IMR-90 (cell line): ENCODE measurements around the gene CCDC146. TPM values are rescaled to one million over a fixed set of nuclear protein-coding genes. Genes with fewer than 3 reads are reported as not detected.

ENCODE experiments used
- ATAC-seq: fragments of 200-7000 bp; cut with Tn5 transposase; 2 replicates; pipeline ENCODE4 v1.9.1; 2020; ENCODE audit warnings: low read depth, mild to moderate bottlenecking, moderate library complexity
- BruUV-seq: library from RNA; stranded (reverse); fragments of 400-500 nt; replicated peaks from 2 replicates; lab custom pipeline; 2021; lab: Mats Ljungman, UMichigan
- CTCF ChIA-PET: fragments of 300-600 bp; formaldehyde crosslinking; extraction: SDS; loops from one replicate; lab custom pipeline; 2021; ENCODE audit warnings: antibody characterized with exemption; lab: Yijun Ruan, JAX
- POLR2A ChIA-PET: fragments of 300-600 bp; sonication (Branson Sonifier 250); formaldehyde crosslinking; loops from one replicate; lab custom pipeline; 2022; ENCODE audit warnings: antibody characterized with exemption; ENCODE audit not compliant: unreplicated experiment; lab: Charles Lee
- DNase-seq: peaks from one replicate; pipeline ENCODE4 v3.0.0; 2013
- H2AFZ ChIP-seq: replicated peaks from 2 replicates; pipeline ENCODE3; 2013; ENCODE audit warnings: low read length, mild to moderate bottlenecking; ENCODE audit not compliant: poor library complexity
- H2AK5ac ChIP-seq: 2 replicates; pipeline ENCODE4 v1.6.1; 2013; ENCODE audit warnings: low read depth, low read length, inconsistent platforms
- H2AK9ac ChIP-seq: replicated peaks from 2 replicates; pipeline ENCODE3; 2013; ENCODE audit warnings: mild to moderate bottlenecking, low read depth, low read length, moderate library complexity; ENCODE audit not compliant: poor library complexity
- H2BK120ac ChIP-seq: 2 replicates; pipeline ENCODE4 v1.6.1; 2013; ENCODE audit warnings: low read depth, low read length, inconsistent platforms
- H2BK15ac ChIP-seq: 3 replicates; pipeline ENCODE4 v1.6.1; 2013; ENCODE audit warnings: low read depth, low read length, inconsistent platforms
- H2BK20ac ChIP-seq: 2 replicates; pipeline ENCODE4 v1.6.1; 2013; ENCODE audit warnings: low read depth, mild to moderate bottlenecking, inconsistent platforms, low read length, moderate library complexity
- H2BK5ac ChIP-seq: 2 replicates; pipeline ENCODE4 v1.6.1; 2013; ENCODE audit warnings: mild to moderate bottlenecking, low read depth, low read length, inconsistent platforms; ENCODE audit not compliant: poor library complexity, severe bottlenecking
- H3K14ac ChIP-seq: replicated peaks from 2 replicates; pipeline ENCODE4 v1.6.1; 2013; ENCODE audit warnings: low read depth, low read length, inconsistent platforms
- H3K18ac ChIP-seq: 2 replicates; pipeline ENCODE4 v1.6.1; 2013; ENCODE audit warnings: low read depth, low read length, control low read depth
- H3K23ac ChIP-seq: 2 replicates; pipeline ENCODE4 v1.6.1; 2013; ENCODE audit warnings: low read depth, low read length, inconsistent platforms
- H3K27ac ChIP-seq: 2 replicates; pipeline ENCODE4 v1.5.1; 2013; ENCODE audit warnings: mild to moderate bottlenecking, control low read depth, low read length; ENCODE audit not compliant: insufficient read depth
- H3K27me3 ChIP-seq: 2 replicates; pipeline ENCODE4 v1.6.1; 2013; ENCODE audit warnings: low read length; ENCODE audit not compliant: control insufficient read depth, insufficient read depth
- H3K36me3 ChIP-seq: 2 replicates; pipeline ENCODE4 v1.6.1; 2013; ENCODE audit warnings: low read length, mixed read lengths; ENCODE audit not compliant: control insufficient read depth, insufficient read depth
- H3K4ac ChIP-seq: 2 replicates; pipeline ENCODE4 v1.6.1; 2013; ENCODE audit warnings: low read depth, low read length, inconsistent platforms
- H3K4me1 ChIP-seq: 2 replicates; pipeline ENCODE4 v1.6.1; 2013; ENCODE audit warnings: low read length, mixed read lengths; ENCODE audit not compliant: control insufficient read depth, insufficient read depth
- H3K4me2 ChIP-seq: 2 replicates; pipeline ENCODE4 v1.6.1; 2013; ENCODE audit warnings: low read depth, mild to moderate bottlenecking, control low read depth, low read length, moderate library complexity
- H3K4me3 ChIP-seq: 2 replicates; pipeline ENCODE4 v1.5.1; 2013; ENCODE audit warnings: low read depth, mild to moderate bottlenecking, control low read depth, low read length, moderate library complexity; ENCODE audit not compliant: insufficient read depth
- H3K56ac ChIP-seq: 2 replicates; pipeline ENCODE4 v1.6.1; 2013; ENCODE audit warnings: low read length, inconsistent platforms; ENCODE audit not compliant: insufficient read depth; ENCODE audit errors: extremely low read depth
- H3K79me1 ChIP-seq, 2 experiments: 2 replicates each; pipeline ENCODE4 v1.6.1; 2013; ENCODE audit warnings: low read length in 2 of 2, inconsistent platforms in 1 of 2, low read depth in 1 of 2
- H3K9ac ChIP-seq: 2 replicates; pipeline ENCODE4 v1.6.1; 2013; ENCODE audit warnings: low read depth, low read length, control low read depth
- H3K9me1 ChIP-seq: 2 replicates; pipeline ENCODE4 v1.6.1; 2013; ENCODE audit warnings: low read length, inconsistent platforms; ENCODE audit not compliant: insufficient read depth
- H3K9me3 ChIP-seq: 2 replicates; pipeline ENCODE4 v1.6.1; 2013; ENCODE audit warnings: low read length; ENCODE audit not compliant: control insufficient read depth, insufficient read depth
- H4K20me1 ChIP-seq: 2 replicates; pipeline ENCODE4 v1.6.1; 2013; ENCODE audit warnings: low read length, inconsistent platforms; ENCODE audit not compliant: insufficient read depth
- H4K5ac ChIP-seq: 2 replicates; pipeline ENCODE4 v1.6.1; 2013; ENCODE audit warnings: mild to moderate bottlenecking, low read depth, low read length, control low read depth
- H4K8ac ChIP-seq, 2 experiments: 2 replicates each; pipeline ENCODE4 v1.6.1; 2013; ENCODE audit warnings: low read depth in 2 of 2, low read length in 2 of 2, control low read depth in 1 of 2, inconsistent platforms in 1 of 2
- H4K91ac ChIP-seq: 2 replicates; pipeline ENCODE4 v1.6.1; 2013; ENCODE audit warnings: low read depth, low read length, inconsistent platforms; ENCODE audit not compliant: insufficient read depth
- BHLHE40 ChIP-seq: fragments of 150-350 bp; IDR thresholded peaks from 2 replicates; pipeline ENCODE4 v1.6.1; 2016; ENCODE audit warnings: mild to moderate bottlenecking, low read depth, low read length
- RCOR1 ChIP-seq: IDR thresholded peaks from 2 replicates; pipeline ENCODE4 v1.6.1; 2012; ENCODE audit warnings: mild to moderate bottlenecking, low read length, improper control_type of control experiment; ENCODE audit not compliant: insufficient replicate concordance
- WGBS, 2 experiments: methylation state at CpG; one replicate each; pipeline versions ENCODE4 v1.1.5 to v1.1.7; 2013; ENCODE audit warnings: missing lambda C conversion rate in 2 of 2; ENCODE audit not compliant: insufficient read length in 1 of 2; ENCODE audit errors: extremely low coverage in 2 of 2; 5-methylcytosine and 5-hydroxymethylcytosine counted together
- dilution Hi-C: fragments of 300-500 bp; cut with HindIII; formaldehyde crosslinking; loops from one replicate; pipeline ENCODE4 v1.14.3; 2018; ENCODE audit warnings: low sequenced_read_pairs; ENCODE audit not compliant: unreplicated experiment
- in situ Hi-C: fragments of 300-500 bp; cut with MboI; formaldehyde crosslinking; loops from 3 replicates; pipeline ENCODE4 v1.14.3; 2019; ENCODE audit warnings: low sequenced_read_pairs, inconsistent platforms, mixed read lengths
- intact Hi-C: fragments of 100-400 bp; cut with micrococcal nuclease; formaldehyde crosslinking; loops from 2 replicates; pipeline ENCODE4 v1.10.0; 2022
- polyA plus RNA-seq, 3 experiments: library from polyadenylated mRNA; depleted of rRNA; stranded (reverse); fragments of >200 nt; gene quantifications; 2 replicates each; pipeline ENCODE4 v1.2.3, GENCODE V29; 2012; ENCODE audit warnings: low replicate concordance in 1 of 3
- total RNA-seq: library from RNA; depleted of rRNA; stranded (reverse); fragments of >200 nt; gene quantifications from 2 replicates; pipeline ENCODE4 v1.2.3, GENCODE V29; 2012

The CCDC146 gene
- total and polyA plus RNA-seq, 2 of the 4 experiments (the other 2 are of a cell fraction), result 0.54 to 1.7 TPM

GRCh38 chr7:77245015-77245755, 122.8 kb downstream of the CCDC146 start:
- Histone ChIP-seq H3K14ac (peak overlapping the region; percentile 64), H3K23ac (peak overlapping the region; percentile 54; the same call in 1 of the 2 replicates), H3K4me2 (no peak overlapping the region), H3K27ac (peak overlapping the region; percentile 57), H4K5ac (peak overlapping the region; percentile 84), H2BK20ac (peak overlapping the region; percentile 85), H4K8ac (peak overlapping the region; percentile 17 to 56; a peak in 3 of 4 replicates), H2AK9ac (peak overlapping the region; percentile 12), H3K9me1 (peaks cover 11% of the 10 kb centered on the region), H2AFZ (peak overlapping the region; percentile 38), H4K20me1 (no peaks in the 10 kb centered on the region), H3K9ac (no peak overlapping the region), H2BK5ac (peak overlapping the region; percentile 68), H4K91ac (peak overlapping the region; percentile 83), H3K36me3 (no peaks in the 10 kb centered on the region), H3K27me3 (no peaks in the 10 kb centered on the region), H2BK120ac (peak overlapping the region; percentile 76), H3K4ac (peak overlapping the region; percentile 90), H3K4me3 (no peak overlapping the region), H3K4me1 (peaks cover 12% of the 10 kb centered on the region), H2BK15ac (peak overlapping the region; percentile 51; the same call in 2 of the 3 replicates), H3K9me3 (no peaks in the 10 kb centered on the region), H3K56ac (no peak overlapping the region), H2AK5ac (peak overlapping the region; percentile 84), H3K18ac (peak overlapping the region; percentile 62), H3K79me1 (no peaks in the 10 kb centered on the region)
- intact Hi-C loops, result no loop called here
- WGBS, 2 experiments, result 100% methylated on average over 2 of the region's 7 CpGs; no CpG with 5 or more reads in 1 of the 2 experiments
- no peak for DNase-seq
- no TSS peak for BruUV-seq
- dilution Hi-C loops, result no loop called here
- TF ChIP-seq RCOR1 (no peak), BHLHE40 (peak; percentile 49; the same call in 1 of the 2 replicates)
- POLR2A ChIA-PET, result no interaction called here
- CTCF ChIA-PET, result no interaction called here
- ATAC-seq, result no peak
- in situ Hi-C loops, result loop anchor here (5.0 to 10.0 kb wide), 2 partner anchors 82 to 120 kb away; partner anchors contain the start of gene CCDC146
